NCI-H524 (cell line): ENCODE measurements around the gene GPX4.

ENCODE experiments used
- DNase-seq, 2 experiments: peaks; one replicate each; lab custom pipeline; 2025; lab: John Stamatoyannopoulos, UW

Gene GPX4

GRCh38 chr19:1149259-1150045 lies 45.7 kb downstream of the GPX4 start:
- no peak for DNase-seq

GRCh38 chr19:1150333-1151036 lies 46.7 kb downstream of the GPX4 start:
- DNase-seq, result no peak

GRCh38 chr19:1151037-1151724 lies 47.4 kb downstream of the GPX4 start:
- DNase-seq, result no peak

- DNase-seq, result no peak
Observed at GRCh38 chr19:1151917-1152587, 48.3 kb downstream of the GPX4 start.

GRCh38 chr19:1153891-1154730 lies 50.3 kb downstream of the GPX4 start:
- no peak for DNase-seq

- DNase-seq, result no peak
Observed at GRCh38 chr19:1154731-1155351, 51.0 kb downstream of the GPX4 start.

- DNase-seq, result no peak
Observed at GRCh38 chr19:1155352-1156304, 51.8 kb downstream of the GPX4 start.
